Measurements from ENCODE around the gene PTPRG.

Gene PTPRG

GRCh38 chr3:61901986-61902385 is 340.6 kb downstream of the PTPRG start:
- Mint-ChIP-seq H3K9me3 (peaks cover 0 to 2% of the 10 kb centered on the region in 2 donors), H3K36me3 (no peaks in the 10 kb centered on the region), H3K27ac (no peak overlapping the region), H3K4me1 (peaks cover 7 to 21% of the 10 kb centered on the region in 2 donors), H3K4me3 (no peak overlapping the region), H3K27me3 (peaks cover 5 to 7% of the 10 kb centered on the region in 2 donors)
- no peak for ATAC-seq (replicated peaks)
- no peak for DNase-seq

GRCh38 chr3:61903074-61903473 is 341.7 kb downstream of the PTPRG start:
- no peaks in the 10 kb centered on the region for H3K36me3 Mint-ChIP-seq
- H3K27me3 Mint-ChIP-seq: peaks cover 7 to 9% of the 10 kb centered on the region in 2 donors
- H3K9me3 Mint-ChIP-seq: peaks cover 0 to 2% of the 10 kb centered on the region in 2 donors
- no peak for DNase-seq
- ATAC-seq (replicated peaks): no peak
- H3K4me3 Mint-ChIP-seq: no peak overlapping the region
- no peak overlapping the region for H3K27ac Mint-ChIP-seq
- H3K4me1 Mint-ChIP-seq: peaks cover 3 to 11% of the 10 kb centered on the region in 2 donors

GRCh38 chr3:61903931-61904657 is 342.7 kb downstream of the PTPRG start:
- Mint-ChIP-seq H3K4me3 (no peak overlapping the region), H3K36me3 (no peaks in the 10 kb centered on the region), H3K9me3 (peaks cover 0 to 2% of the 10 kb centered on the region in 2 donors), H3K27ac (peak overlapping the region; percentile 28), H3K27me3 (peaks cover 7 to 9% of the 10 kb centered on the region in 2 donors), H3K4me1 (peaks cover 0 to 6% of the 10 kb centered on the region in 2 donors)
- DNase-seq (no peak), ATAC-seq (replicated peaks) (peak; percentile 29 to 41)

GRCh38 chr3:61907210-61907795 is 345.9 kb downstream of the PTPRG start:
- ATAC-seq (replicated peaks) (no peak), DNase-seq (no peak)
- Mint-ChIP-seq H3K4me3 (no peak overlapping the region), H3K27me3 (peaks cover 4 to 10% of the 10 kb centered on the region in 2 donors), H3K4me1 (peaks cover 2 to 6% of the 10 kb centered on the region in 2 donors), H3K36me3 (no peaks in the 10 kb centered on the region), H3K27ac (no peak overlapping the region), H3K9me3 (no peaks in the 10 kb centered on the region)

- Mint-ChIP-seq H3K36me3 (no peaks in the 10 kb centered on the region), H3K4me1 (peaks cover 2 to 11% of the 10 kb centered on the region in 2 donors), H3K27me3 (peaks cover 4 to 10% of the 10 kb centered on the region in 2 donors), H3K27ac (no peak overlapping the region), H3K4me3 (no peak overlapping the region), H3K9me3 (peaks cover 0 to 2% of the 10 kb centered on the region in 2 donors)
- no peak for DNase-seq
- no peak for ATAC-seq (replicated peaks)
Measured at GRCh38 chr3:61908382-61908781, 347.0 kb downstream of the PTPRG start.

GRCh38 chr3:61910732-61911131 is 349.4 kb downstream of the PTPRG start:
- DNase-seq (no peak), ATAC-seq (replicated peaks) (peak; percentile 31 to 47)
- H3K27ac Mint-ChIP-seq: no peak overlapping the region
- no peak overlapping the region for H3K4me3 Mint-ChIP-seq
- H3K36me3 Mint-ChIP-seq: no peaks in the 10 kb centered on the region
- peaks cover 4 to 10% of the 10 kb centered on the region in 2 donors for H3K27me3 Mint-ChIP-seq
- peaks cover 2 to 5% of the 10 kb centered on the region in 2 donors for H3K4me1 Mint-ChIP-seq
- H3K9me3 Mint-ChIP-seq: peaks cover 0 to 2% of the 10 kb centered on the region in 2 donors

GRCh38 chr3:61912158-61912557 is 350.8 kb downstream of the PTPRG start:
- DNase-seq (no peak), ATAC-seq (replicated peaks) (peak in 1 of 2 donors; percentile 39)
- no peak overlapping the region for H3K27ac Mint-ChIP-seq
- peaks cover 0 to 2% of the 10 kb centered on the region in 2 donors for H3K9me3 Mint-ChIP-seq
- H3K4me3 Mint-ChIP-seq: no peak overlapping the region
- peaks cover 2 to 5% of the 10 kb centered on the region in 2 donors for H3K4me1 Mint-ChIP-seq
- no peaks in the 10 kb centered on the region for H3K36me3 Mint-ChIP-seq
- H3K27me3 Mint-ChIP-seq: peaks cover 0 to 10% of the 10 kb centered on the region in 2 donors

- no peaks in the 10 kb centered on the region for H3K36me3 Mint-ChIP-seq
- peaks cover 2 to 5% of the 10 kb centered on the region in 2 donors for H3K4me1 Mint-ChIP-seq
- H3K27me3 Mint-ChIP-seq: peaks cover 0 to 6% of the 10 kb centered on the region in 2 donors
- no peak overlapping the region for H3K4me3 Mint-ChIP-seq
- no peak overlapping the region for H3K27ac Mint-ChIP-seq
- DNase-seq (no peak), ATAC-seq (replicated peaks) (no peak)
- peaks cover 0 to 2% of the 10 kb centered on the region in 2 donors for H3K9me3 Mint-ChIP-seq
Measured at GRCh38 chr3:61913701-61914100, 352.3 kb downstream of the PTPRG start.

- ATAC-seq (replicated peaks): no peak
- H3K27me3 Mint-ChIP-seq: peaks cover 0 to 6% of the 10 kb centered on the region in 2 donors
- no peaks in the 10 kb centered on the region for H3K36me3 Mint-ChIP-seq
- H3K4me1 Mint-ChIP-seq: peaks cover 2 to 5% of the 10 kb centered on the region in 2 donors
- no peak overlapping the region for H3K4me3 Mint-ChIP-seq
- H3K9me3 Mint-ChIP-seq: peaks cover 0 to 2% of the 10 kb centered on the region in 2 donors
- no peak for DNase-seq
- no peak overlapping the region for H3K27ac Mint-ChIP-seq
Measured at GRCh38 chr3:61914276-61914675, 352.9 kb downstream of the PTPRG start.

GRCh38 chr3:61915296-61915695 is 353.9 kb downstream of the PTPRG start:
- no peak overlapping the region for H3K27ac Mint-ChIP-seq
- peaks cover 0 to 2% of the 10 kb centered on the region in 2 donors for H3K9me3 Mint-ChIP-seq
- ATAC-seq (replicated peaks) (no peak), DNase-seq (no peak)
- H3K36me3 Mint-ChIP-seq: no peaks in the 10 kb centered on the region
- H3K4me3 Mint-ChIP-seq: no peak overlapping the region
- peaks cover 2 to 5% of the 10 kb centered on the region in 2 donors for H3K4me1 Mint-ChIP-seq
- H3K27me3 Mint-ChIP-seq: peaks cover 0 to 6% of the 10 kb centered on the region in 2 donors

- H3K27ac Mint-ChIP-seq: no peak overlapping the region
- no peaks in the 10 kb centered on the region for H3K9me3 Mint-ChIP-seq
- H3K4me1 Mint-ChIP-seq: no peaks in the 10 kb centered on the region
- H3K4me3 Mint-ChIP-seq: no peak overlapping the region
- ATAC-seq (replicated peaks): no peak
- DNase-seq: no peak
- H3K36me3 Mint-ChIP-seq: no peaks in the 10 kb centered on the region
- no peaks in the 10 kb centered on the region for H3K27me3 Mint-ChIP-seq
Measured at GRCh38 chr3:61919371-61919770, 358.0 kb downstream of the PTPRG start.

GRCh38 chr3:61922118-61922517 is 360.7 kb downstream of the PTPRG start:
- H3K4me1 Mint-ChIP-seq: no peaks in the 10 kb centered on the region
- DNase-seq: no peak

GRCh38 chr3:61924090-61924735 is 362.8 kb downstream of the PTPRG start:
- peaks cover 0 to 5% of the 10 kb centered on the region in 2 donors for H3K27me3 Mint-ChIP-seq

More at GRCh38 chr3:61922118-61922517, 360.7 kb downstream of the PTPRG start:
- Mint-ChIP-seq H3K27ac (no peak overlapping the region), H3K36me3 (no peaks in the 10 kb centered on the region), H3K9me3 (no peaks in the 10 kb centered on the region), H3K4me3 (no peak overlapping the region), H3K27me3 (no peaks in the 10 kb centered on the region)
- ATAC-seq (replicated peaks): no peak

GRCh38 chr3:61924991-61925390 is 363.6 kb downstream of the PTPRG start:
- H3K4me3 Mint-ChIP-seq: no peak overlapping the region

More at GRCh38 chr3:61924090-61924735, 362.8 kb downstream of the PTPRG start:
- Mint-ChIP-seq H3K9me3 (no peaks in the 10 kb centered on the region), H3K27ac (no peak overlapping the region), H3K4me3 (no peak overlapping the region), H3K36me3 (no peaks in the 10 kb centered on the region), H3K4me1 (no peaks in the 10 kb centered on the region)
- ATAC-seq (replicated peaks) (no peak), DNase-seq (no peak)

More at GRCh38 chr3:61924991-61925390, 363.6 kb downstream of the PTPRG start:
- no peaks in the 10 kb centered on the region for H3K9me3 Mint-ChIP-seq
- peaks cover 0 to 5% of the 10 kb centered on the region in 2 donors for H3K27me3 Mint-ChIP-seq
- H3K27ac Mint-ChIP-seq: no peak overlapping the region
- ATAC-seq (replicated peaks) (no peak), DNase-seq (no peak)
- H3K36me3 Mint-ChIP-seq: no peaks in the 10 kb centered on the region
- H3K4me1 Mint-ChIP-seq: no peaks in the 10 kb centered on the region
